Measurements from ENCODE around the gene NTNG1.

The NTNG1 gene

DNA sequence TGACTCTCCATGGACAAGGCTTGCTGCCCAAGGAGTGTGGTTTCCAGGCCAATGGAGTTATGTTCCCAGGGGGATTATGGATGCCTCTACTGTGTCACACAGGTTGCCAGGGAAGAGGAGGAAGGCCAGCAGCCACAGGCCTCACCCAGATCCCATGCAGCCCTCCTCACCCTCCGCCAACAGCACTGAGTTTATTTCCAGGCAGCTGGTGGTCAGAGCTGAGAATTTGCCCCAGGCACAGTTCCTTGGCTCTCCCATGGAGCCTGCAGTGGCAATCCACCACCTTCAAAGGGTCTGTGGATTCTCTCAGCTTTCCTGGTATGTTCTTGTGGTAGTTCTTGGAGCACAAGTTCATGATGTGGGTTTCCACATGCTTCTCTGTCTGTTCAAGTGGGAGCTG lies 79.2 kb downstream of the NTNG1 start:
- no peak overlapping the region for H3K27ac ChIP-seq (ENCODE audit: insufficient read depth in 1 of 2, low read depth in 1 of 2, low read length in 2 of 2, poor library complexity in 1 of 2, severe bottlenecking in 2 of 2)
- CTCF ChIA-PET: no interaction called here
- WGBS (ENCODE audit: insufficient coverage): no CpG with 5 or more reads among the region's 1 CpG
- H3K9me3 ChIP-seq (ENCODE audit: control extremely low read depth in 1 of 5, control insufficient read depth in 4 of 5, insufficient read depth in 2 of 5, low read depth in 1 of 5, low read length in 4 of 5): peaks cover 0 to 4% (median 3%) of the 10 kb centered on the region in 5 experiments
- no peaks in the 10 kb centered on the region for H3K4me1 ChIP-seq (ENCODE audit: control extremely low read depth in 1 of 4, control insufficient read depth in 4 of 4, insufficient read depth in 4 of 4, low read length in 3 of 4)
- no peaks in the 10 kb centered on the region for H3K36me3 ChIP-seq (ENCODE audit: control insufficient read depth in 4 of 4, insufficient read depth in 4 of 4, low read length in 3 of 4)
- no peak overlapping the region for H3K4me3 ChIP-seq (ENCODE audit: control insufficient read depth in 1 of 7, extremely low read depth in 1 of 7, insufficient read depth in 4 of 7, low read depth in 2 of 7, low read length in 6 of 7)
- no peak for DNase-seq
- POLR2A ChIA-PET: no interaction called here
- H3K27me3 ChIP-seq (replicated peaks in 2 of 5; ENCODE audit: control insufficient read depth in 4 of 5, insufficient read depth in 5 of 5, low read length in 4 of 5): no peaks in the 10 kb centered on the region

DNA sequence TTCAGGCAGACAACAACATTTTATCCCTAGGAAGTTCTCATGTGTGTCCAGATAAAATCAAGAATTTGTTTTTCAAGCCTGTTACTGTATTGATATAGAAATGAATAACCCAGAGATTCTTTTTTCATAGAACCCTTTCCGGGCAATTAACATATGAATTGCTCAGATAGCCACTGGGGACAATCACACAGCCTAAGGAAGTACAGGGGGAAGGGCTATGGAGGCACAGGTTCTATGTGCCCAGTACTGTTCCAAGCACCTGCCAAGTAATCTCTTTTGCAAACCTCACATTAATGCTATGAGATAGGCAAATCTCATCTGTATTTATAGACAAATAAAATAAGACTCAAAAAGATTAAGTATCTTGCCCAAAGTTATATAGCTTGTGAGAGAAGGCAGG lies 84.9 kb downstream of the NTNG1 start:
- Histone ChIP-seq H3K27me3 (replicated peaks in 2 of 5; ENCODE audit: control insufficient read depth in 4 of 5, insufficient read depth in 5 of 5, low read length in 4 of 5) (no peaks in the 10 kb centered on the region), H3K4me3 (ENCODE audit: control insufficient read depth in 1 of 7, extremely low read depth in 1 of 7, insufficient read depth in 4 of 7, low read depth in 2 of 7, low read length in 6 of 7) (no peak overlapping the region), H3K9me3 (ENCODE audit: control extremely low read depth in 1 of 5, control insufficient read depth in 4 of 5, insufficient read depth in 2 of 5, low read depth in 1 of 5, low read length in 4 of 5) (peaks cover 0 to 3% (median 0%) of the 10 kb centered on the region in 5 experiments), H3K4me1 (ENCODE audit: control extremely low read depth in 1 of 4, control insufficient read depth in 4 of 4, insufficient read depth in 4 of 4, low read length in 3 of 4) (no peaks in the 10 kb centered on the region), H3K36me3 (ENCODE audit: control insufficient read depth in 4 of 4, insufficient read depth in 4 of 4, low read length in 3 of 4) (no peaks in the 10 kb centered on the region), H3K27ac (ENCODE audit: insufficient read depth in 1 of 2, low read depth in 1 of 2, low read length in 2 of 2, poor library complexity in 1 of 2, severe bottlenecking in 2 of 2) (no peak overlapping the region)
- ChIA-PET POLR2A (no interaction called here), CTCF (no interaction called here)
- WGBS (ENCODE audit: insufficient coverage): 100% methylated on average over 1 of the region's 1 CpG
- no peak for DNase-seq

DNA sequence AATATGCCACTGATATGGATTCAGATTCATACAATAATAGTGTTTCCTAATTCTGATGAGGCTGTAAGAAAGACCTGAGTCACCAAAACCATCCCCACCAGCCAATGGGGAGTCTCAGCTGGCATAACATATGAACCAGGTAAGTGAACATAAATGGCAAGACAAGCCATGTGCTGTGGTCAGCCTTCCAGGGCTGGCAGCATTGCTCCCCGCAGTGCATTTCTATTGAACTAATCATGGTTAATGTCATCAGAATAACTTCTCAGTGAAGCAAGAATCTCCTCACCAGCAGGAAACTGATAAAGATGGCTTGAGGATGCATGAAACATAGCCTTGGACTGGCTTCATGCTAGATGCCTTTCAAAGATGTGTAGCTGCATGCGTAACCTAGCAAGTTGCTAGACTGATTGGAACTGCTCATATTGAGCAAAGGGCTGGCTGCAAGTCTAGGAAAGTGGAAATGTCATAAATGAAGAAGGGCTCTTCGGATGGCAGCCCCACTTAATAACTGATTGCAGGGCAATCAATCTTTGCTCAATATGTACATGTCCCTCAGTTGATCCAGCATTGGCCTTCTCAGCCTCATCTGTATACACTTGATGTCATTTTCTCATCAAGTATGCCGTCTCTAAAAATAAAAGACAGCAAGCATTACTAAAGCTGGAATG lies 88.0 kb downstream of the NTNG1 start:
- POLR2A ChIA-PET: no interaction called here
- H3K36me3 ChIP-seq (ENCODE audit: control insufficient read depth in 4 of 4, insufficient read depth in 4 of 4, low read length in 3 of 4): no peaks in the 10 kb centered on the region
- H3K9me3 ChIP-seq (ENCODE audit: control extremely low read depth in 1 of 5, control insufficient read depth in 4 of 5, insufficient read depth in 2 of 5, low read depth in 1 of 5, low read length in 4 of 5): peaks cover 0 to under 1% (median 0%) of the 10 kb centered on the region in 5 experiments
- CTCF ChIA-PET: interaction anchor here (0.9 kb wide), 1 partner anchor 19 kb away, joined by 5 read pairs; no protein-coding TSS in a partner anchor
- 97% methylated on average over 3 of the region's 4 CpGs for WGBS (ENCODE audit: insufficient coverage)
- no peak for DNase-seq
- H3K27me3 ChIP-seq (replicated peaks in 2 of 5; ENCODE audit: control insufficient read depth in 4 of 5, insufficient read depth in 5 of 5, low read length in 4 of 5): no peaks in the 10 kb centered on the region
- no peaks in the 10 kb centered on the region for H3K4me1 ChIP-seq (ENCODE audit: control extremely low read depth in 1 of 4, control insufficient read depth in 4 of 4, insufficient read depth in 4 of 4, low read length in 3 of 4)
- H3K4me3 ChIP-seq (ENCODE audit: control insufficient read depth in 1 of 7, extremely low read depth in 1 of 7, insufficient read depth in 4 of 7, low read depth in 2 of 7, low read length in 6 of 7): no peak overlapping the region
- H3K27ac ChIP-seq (ENCODE audit: insufficient read depth in 1 of 2, low read depth in 1 of 2, low read length in 2 of 2, poor library complexity in 1 of 2, severe bottlenecking in 2 of 2): no peak overlapping the region

DNA sequence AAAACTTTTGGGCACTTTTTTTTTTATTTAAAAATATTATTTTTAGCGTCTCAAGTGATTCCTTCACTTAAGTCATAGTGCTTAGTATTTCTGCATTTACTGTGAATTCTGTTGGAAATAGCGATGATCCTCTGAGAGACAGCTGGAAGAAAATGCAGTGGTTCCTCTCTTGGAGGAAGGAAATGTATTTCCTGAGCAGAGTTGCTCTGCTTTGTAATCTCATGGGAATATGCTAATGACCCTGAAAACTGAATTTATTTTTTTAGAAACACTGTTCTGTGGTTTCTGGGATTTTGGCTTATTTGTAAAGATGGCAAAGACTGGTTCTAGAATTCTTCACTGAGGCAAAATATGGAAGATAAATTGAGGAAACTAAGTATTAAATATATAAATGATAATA lies 88.9 kb downstream of the NTNG1 start:
- no peaks in the 10 kb centered on the region for H3K9me3 ChIP-seq (ENCODE audit: control extremely low read depth in 1 of 5, control insufficient read depth in 4 of 5, insufficient read depth in 2 of 5, low read depth in 1 of 5, low read length in 4 of 5)
- POLR2A ChIA-PET: no interaction called here
- 50% methylated on average over 1 of the region's 2 CpGs for WGBS (ENCODE audit: insufficient coverage)

DNA sequence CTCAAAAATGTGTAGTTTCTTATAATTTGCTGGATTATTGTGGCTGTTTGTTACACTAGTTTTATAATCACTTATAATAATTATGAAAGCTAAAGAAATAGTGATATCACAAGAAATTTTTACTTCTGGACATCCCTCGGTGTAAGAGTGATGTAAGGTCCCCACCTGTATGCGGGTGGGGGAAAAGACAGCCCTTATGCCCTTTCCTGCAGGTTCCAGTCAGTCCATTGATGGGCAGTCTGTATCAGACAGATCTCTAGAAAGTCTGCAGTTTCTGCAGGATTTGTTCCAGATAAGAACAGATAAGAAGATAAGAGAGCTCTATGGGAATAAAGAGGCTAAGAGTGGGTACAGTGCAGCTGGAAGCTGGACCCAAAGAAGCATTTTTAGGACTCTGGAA lies 89.3 kb downstream of the NTNG1 start:
- no peaks in the 10 kb centered on the region for H3K4me1 ChIP-seq (ENCODE audit: control extremely low read depth in 1 of 4, control insufficient read depth in 4 of 4, insufficient read depth in 4 of 4, low read length in 3 of 4)
- POLR2A ChIA-PET: no interaction called here
- WGBS (ENCODE audit: insufficient coverage): 100% methylated on average over 2 of the region's 2 CpGs
- H3K4me3 ChIP-seq (ENCODE audit: control insufficient read depth in 1 of 7, extremely low read depth in 1 of 7, insufficient read depth in 4 of 7, low read depth in 2 of 7, low read length in 6 of 7): no peak overlapping the region
- no peaks in the 10 kb centered on the region for H3K27me3 ChIP-seq (replicated peaks in 2 of 5; ENCODE audit: control insufficient read depth in 4 of 5, insufficient read depth in 5 of 5, low read length in 4 of 5)
- no peak for DNase-seq
- no peak overlapping the region for H3K27ac ChIP-seq (ENCODE audit: insufficient read depth in 1 of 2, low read depth in 1 of 2, low read length in 2 of 2, poor library complexity in 1 of 2, severe bottlenecking in 2 of 2)
- no peaks in the 10 kb centered on the region for H3K36me3 ChIP-seq (ENCODE audit: control insufficient read depth in 4 of 4, insufficient read depth in 4 of 4, low read length in 3 of 4)
- CTCF ChIA-PET: no interaction called here
- H3K9me3 ChIP-seq (ENCODE audit: control extremely low read depth in 1 of 5, control insufficient read depth in 4 of 5, insufficient read depth in 2 of 5, low read depth in 1 of 5, low read length in 4 of 5): no peaks in the 10 kb centered on the region

More for the DNA sequence above, 88.9 kb downstream of the NTNG1 start:
- Histone ChIP-seq H3K27me3 (replicated peaks in 2 of 5; ENCODE audit: control insufficient read depth in 4 of 5, insufficient read depth in 5 of 5, low read length in 4 of 5) (no peaks in the 10 kb centered on the region), H3K4me1 (ENCODE audit: control extremely low read depth in 1 of 4, control insufficient read depth in 4 of 4, insufficient read depth in 4 of 4, low read length in 3 of 4) (no peaks in the 10 kb centered on the region), H3K36me3 (ENCODE audit: control insufficient read depth in 4 of 4, insufficient read depth in 4 of 4, low read length in 3 of 4) (no peaks in the 10 kb centered on the region), H3K4me3 (ENCODE audit: control insufficient read depth in 1 of 7, extremely low read depth in 1 of 7, insufficient read depth in 4 of 7, low read depth in 2 of 7, low read length in 6 of 7) (no peak overlapping the region), H3K27ac (ENCODE audit: insufficient read depth in 1 of 2, low read depth in 1 of 2, low read length in 2 of 2, poor library complexity in 1 of 2, severe bottlenecking in 2 of 2) (no peak overlapping the region)
- CTCF ChIA-PET: interaction anchor here (0.9 kb wide), 1 partner anchor 18 kb away, joined by 5 read pairs; no protein-coding TSS in a partner anchor
- no peak for DNase-seq

DNA sequence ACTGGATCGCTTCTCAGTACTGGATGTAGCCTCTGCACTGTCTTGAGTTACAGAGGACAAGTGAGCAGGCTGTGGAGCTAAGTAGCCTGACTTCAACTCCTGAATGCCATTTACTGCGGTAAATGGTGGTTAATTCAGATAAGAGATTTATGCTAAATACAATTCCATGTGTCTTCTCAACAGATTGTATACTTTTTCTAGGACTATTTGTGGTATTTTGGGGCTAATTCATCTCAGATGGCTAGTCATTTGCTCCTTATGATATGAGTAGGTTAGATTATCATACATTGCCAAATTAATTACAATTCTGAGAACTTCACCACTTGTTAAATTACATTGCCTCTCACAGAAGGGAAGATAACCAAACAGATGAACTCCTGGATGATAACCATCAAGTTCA lies 90.5 kb downstream of the NTNG1 start:
- Histone ChIP-seq H3K4me1 (ENCODE audit: control extremely low read depth in 1 of 4, control insufficient read depth in 4 of 4, insufficient read depth in 4 of 4, low read length in 3 of 4) (no peaks in the 10 kb centered on the region), H3K36me3 (ENCODE audit: control insufficient read depth in 4 of 4, insufficient read depth in 4 of 4, low read length in 3 of 4) (no peaks in the 10 kb centered on the region), H3K27ac (ENCODE audit: insufficient read depth in 1 of 2, low read depth in 1 of 2, low read length in 2 of 2, poor library complexity in 1 of 2, severe bottlenecking in 2 of 2) (no peak overlapping the region), H3K9me3 (ENCODE audit: control extremely low read depth in 1 of 5, control insufficient read depth in 4 of 5, insufficient read depth in 2 of 5, low read depth in 1 of 5, low read length in 4 of 5) (peaks cover 0 to 1% (median 0%) of the 10 kb centered on the region in 5 experiments), H3K4me3 (ENCODE audit: control insufficient read depth in 1 of 7, extremely low read depth in 1 of 7, insufficient read depth in 4 of 7, low read depth in 2 of 7, low read length in 6 of 7) (no peak overlapping the region), H3K27me3 (replicated peaks in 2 of 5; ENCODE audit: control insufficient read depth in 4 of 5, insufficient read depth in 5 of 5, low read length in 4 of 5) (no peaks in the 10 kb centered on the region)
- no peak for DNase-seq
- 100% methylated on average over 1 of the region's 2 CpGs for WGBS (ENCODE audit: insufficient coverage)
- ChIA-PET POLR2A (no interaction called here), CTCF (no interaction called here)

DNA sequence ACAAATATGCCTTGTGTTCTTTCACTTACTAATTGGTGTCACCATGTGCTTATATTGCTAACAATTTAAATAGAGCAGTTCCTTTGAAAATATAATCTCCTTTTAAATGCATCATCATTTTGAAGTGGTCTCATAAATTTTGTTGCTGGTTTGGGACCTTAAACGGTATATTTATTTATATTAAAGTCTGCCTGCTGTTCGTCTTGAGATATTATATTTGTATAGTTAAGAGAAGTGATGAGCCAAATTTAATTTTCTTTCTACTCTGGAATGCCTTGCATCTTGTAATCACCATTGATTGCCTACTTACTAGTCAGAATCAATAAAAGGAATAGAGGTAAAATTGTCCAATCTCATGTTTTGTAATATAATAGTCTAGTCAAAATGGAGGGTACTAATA lies 91.6 kb downstream of the NTNG1 start:
- no peak for DNase-seq
- Histone ChIP-seq H3K27ac (ENCODE audit: insufficient read depth in 1 of 2, low read depth in 1 of 2, low read length in 2 of 2, poor library complexity in 1 of 2, severe bottlenecking in 2 of 2) (no peak overlapping the region), H3K4me3 (ENCODE audit: control insufficient read depth in 1 of 7, extremely low read depth in 1 of 7, insufficient read depth in 4 of 7, low read depth in 2 of 7, low read length in 6 of 7) (no peak overlapping the region), H3K27me3 (replicated peaks in 2 of 5; ENCODE audit: control insufficient read depth in 4 of 5, insufficient read depth in 5 of 5, low read length in 4 of 5) (no peaks in the 10 kb centered on the region), H3K4me1 (ENCODE audit: control extremely low read depth in 1 of 4, control insufficient read depth in 4 of 4, insufficient read depth in 4 of 4, low read length in 3 of 4) (no peaks in the 10 kb centered on the region), H3K36me3 (ENCODE audit: control insufficient read depth in 4 of 4, insufficient read depth in 4 of 4, low read length in 3 of 4) (no peaks in the 10 kb centered on the region), H3K9me3 (ENCODE audit: control extremely low read depth in 1 of 5, control insufficient read depth in 4 of 5, insufficient read depth in 2 of 5, low read depth in 1 of 5, low read length in 4 of 5) (peaks cover 0 to 7% (median 0%) of the 10 kb centered on the region in 5 experiments)
- ChIA-PET CTCF (no interaction called here), POLR2A (no interaction called here)
- no CpG with 5 or more reads among the region's 2 CpGs for WGBS (ENCODE audit: insufficient coverage)

All from common myeloid progenitor, CD34-positive (primary cell).